ENCODE data around the gene OR51B6. TPM values are rescaled to one million over a fixed set of nuclear protein-coding genes. Genes with fewer than 3 reads are reported as not detected.
"Not testable (repeated sequence)": the region's sequence is repeated elsewhere in the genome, so short reads cannot be mapped to it uniquely, and the experiment has no call there.

The OR51B6 gene
- total RNA-seq, 4 donors from 2014 or later, result not detected

DNA sequence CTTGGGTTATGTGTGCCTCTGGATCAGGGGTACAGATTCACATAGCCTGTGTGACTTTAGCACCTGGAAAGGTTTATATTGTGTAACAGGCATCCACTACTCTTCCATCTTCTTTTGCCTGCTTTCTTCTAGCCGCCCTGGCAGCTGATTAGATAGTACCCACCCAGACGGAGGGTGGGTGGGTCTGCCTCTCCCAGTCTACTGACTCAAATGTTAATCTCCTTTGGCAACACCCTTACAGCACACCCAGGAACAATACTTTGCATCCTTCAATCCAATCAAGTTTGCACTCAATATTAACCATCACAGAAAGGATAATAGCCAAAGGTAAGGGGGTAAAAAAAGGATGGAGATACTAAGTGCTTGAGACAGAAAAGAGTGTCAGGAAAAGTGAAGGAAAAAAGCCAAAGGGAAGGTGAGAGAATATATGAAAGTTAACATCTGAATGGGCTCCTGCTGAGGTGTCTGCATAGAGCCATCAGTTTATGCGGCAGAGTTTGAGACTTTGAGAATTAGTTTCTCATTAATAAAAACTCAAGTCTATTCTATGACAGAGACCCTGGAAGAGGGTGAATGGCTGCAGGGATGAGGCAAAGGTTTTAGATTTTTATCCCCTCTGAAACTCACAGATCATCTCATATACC, 2.6 kb upstream of the OR51B6 start:
- H3K4me1 ChIP-seq, result no peaks in the 10 kb centered on the region
- H3K4me3 ChIP-seq, result no peak overlapping the region
- no peaks in the 10 kb centered on the region for H3K27me3 ChIP-seq
- no peaks in the 10 kb centered on the region for H3K36me3 ChIP-seq
- 26 to 36% methylated on average over 3 of the region's 3 CpGs for WGBS, 2 donors
- TF ChIP-seq POLR2A (IDR thresholded peaks at IDR 0.05) (no peak), EP300 (IDR thresholded peaks at IDR 0.05) (no peak), CTCF (IDR thresholded peaks at IDR 0.05) (no peak)
- no peaks in the 10 kb centered on the region for H3K9me3 ChIP-seq
- no peak overlapping the region for H3K27ac ChIP-seq
- no peak for DNase-seq (ENCODE audit: low spot score in 2 of 2)

DNA sequence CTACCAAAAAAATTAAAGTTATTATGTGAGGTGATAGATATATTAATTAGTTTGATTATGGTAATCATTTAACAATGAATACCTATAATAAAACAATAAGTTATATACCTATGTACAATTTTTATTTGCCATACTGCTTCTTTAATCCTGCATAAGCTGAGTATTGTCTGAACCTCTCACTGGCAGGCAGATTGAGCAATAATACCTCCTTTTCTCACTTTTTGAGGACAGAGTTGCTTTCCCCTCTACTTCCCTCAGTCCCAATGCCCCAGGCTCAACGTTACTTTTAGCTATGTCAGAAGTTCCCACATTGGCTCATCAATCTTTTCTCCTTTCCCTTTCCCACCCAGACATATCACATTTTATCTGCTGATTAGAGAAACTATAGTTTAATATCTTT, 1.8 kb upstream of the OR51B6 start:
- TF ChIP-seq EP300 (IDR thresholded peaks at IDR 0.05), result no peak
- no peak for TF ChIP-seq CTCF (IDR thresholded peaks at IDR 0.05)
- TF ChIP-seq POLR2A (IDR thresholded peaks at IDR 0.05), result no peak
- WGBS, 2 donors, result 29 to 43% methylated on average over 1 of the region's 1 CpG
- Histone ChIP-seq H3K27me3 (no peaks in the 10 kb centered on the region), H3K36me3 (no peaks in the 10 kb centered on the region), H3K4me3 (no peak overlapping the region), H3K27ac (no peak overlapping the region), H3K4me1 (no peaks in the 10 kb centered on the region), H3K9me3 (no peaks in the 10 kb centered on the region)
- no peak for DNase-seq (ENCODE audit: low spot score in 2 of 2)

DNA sequence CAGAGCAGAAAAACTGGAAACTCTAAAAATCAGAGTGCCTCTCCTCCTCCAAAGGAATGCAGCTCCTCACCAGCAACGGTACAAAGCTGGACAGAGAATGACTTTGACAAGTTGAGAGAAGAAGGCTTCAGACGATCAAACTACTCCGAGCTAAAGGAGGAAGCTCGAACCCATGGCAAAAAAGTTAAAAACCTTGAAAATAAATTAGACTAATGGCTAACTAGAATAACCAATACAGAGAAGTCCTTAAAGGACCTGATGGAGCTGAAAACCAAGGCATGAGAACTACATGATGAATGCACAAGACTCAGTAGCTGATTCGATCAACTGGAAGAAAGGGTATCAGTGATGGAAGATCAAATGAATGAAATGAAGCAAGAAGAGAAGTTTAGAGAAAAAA, 4.7 kb downstream of the OR51B6 start:
- H3K4me3 ChIP-seq; H3K9me3 ChIP-seq; H3K4me1 ChIP-seq; H3K36me3 ChIP-seq; H3K27ac ChIP-seq; DNase-seq (ENCODE audit: low spot score in 2 of 2); H3K27me3 ChIP-seq: not testable (repeated sequence)
- WGBS, 2 donors, result 89% methylated on average over 5 of the region's 5 CpGs

DNA sequence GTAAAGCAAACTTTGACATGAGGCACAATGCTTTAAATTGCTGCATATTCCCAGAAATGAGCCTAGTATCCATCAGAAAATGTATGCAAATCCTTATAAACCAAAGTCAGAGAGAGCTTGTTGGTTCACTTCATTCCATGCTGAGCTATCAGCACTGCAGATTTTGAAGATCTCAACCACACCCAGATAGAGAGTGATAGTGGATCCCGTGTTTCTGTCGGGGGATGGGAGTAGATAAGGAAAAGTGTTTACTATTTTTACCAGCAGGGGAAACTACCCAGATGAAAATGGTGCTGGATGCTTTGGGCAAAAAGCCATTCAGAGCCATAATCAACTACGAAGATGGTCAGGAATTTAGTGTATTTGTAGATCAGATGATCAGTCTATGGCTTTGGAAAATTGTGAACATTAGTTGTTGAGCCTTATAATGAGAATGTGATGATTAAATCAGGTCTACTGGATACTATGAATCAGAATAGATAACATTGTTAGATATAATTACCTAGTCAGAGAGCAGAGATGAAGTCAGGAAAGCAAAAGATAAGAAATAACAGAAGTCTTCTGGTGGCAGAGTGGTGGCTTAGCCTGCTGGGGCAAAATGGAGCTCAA, 10.8 kb downstream of the OR51B6 start:
- Histone ChIP-seq H3K36me3 (no peaks in the 10 kb centered on the region), H3K27ac (no peak overlapping the region), H3K4me3 (no peak overlapping the region), H3K9me3 (no peaks in the 10 kb centered on the region), H3K27me3 (no peaks in the 10 kb centered on the region), H3K4me1 (no peaks in the 10 kb centered on the region)
- no peak for DNase-seq (ENCODE audit: low spot score in 2 of 2)
- no peak for TF ChIP-seq CTCF (IDR thresholded peaks at IDR 0.05)
- no peak for TF ChIP-seq EP300 (IDR thresholded peaks at IDR 0.05)
- TF ChIP-seq POLR2A (IDR thresholded peaks at IDR 0.05), result no peak
- 61 to 80% methylated on average over 3 of the region's 3 CpGs for WGBS, 2 donors

DNA sequence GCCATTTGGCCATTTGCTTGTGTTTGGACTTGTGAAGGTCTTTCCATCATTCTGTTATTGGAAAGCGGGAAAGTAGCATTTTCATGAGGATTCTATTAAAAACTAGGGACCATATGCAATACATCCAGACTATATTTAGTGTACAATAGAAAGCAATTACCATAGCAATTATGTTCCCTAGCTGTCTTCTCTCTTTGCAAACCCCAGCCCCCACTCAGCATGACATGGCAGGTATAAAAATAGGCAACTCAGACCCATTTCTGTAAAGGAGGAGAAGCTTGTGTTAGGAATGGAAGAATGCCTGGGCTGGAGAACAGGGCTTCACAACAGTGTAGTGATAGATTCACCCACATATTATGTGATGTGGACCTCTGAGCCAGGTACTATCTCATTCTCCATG, 12.4 kb downstream of the OR51B6 start:
- no peak for DNase-seq (ENCODE audit: low spot score in 2 of 2)
- Histone ChIP-seq H3K27me3 (no peaks in the 10 kb centered on the region), H3K4me3 (no peak overlapping the region), H3K36me3 (no peaks in the 10 kb centered on the region), H3K4me1 (no peaks in the 10 kb centered on the region), H3K27ac (no peak overlapping the region), H3K9me3 (no peaks in the 10 kb centered on the region)
- WGBS, 2 donors, result 94% methylated on average over 1 of the region's 1 CpG
- TF ChIP-seq CTCF (IDR thresholded peaks at IDR 0.05) (no peak), POLR2A (IDR thresholded peaks at IDR 0.05) (no peak), EP300 (IDR thresholded peaks at IDR 0.05) (no peak)
